Ishikawa (cell line): ENCODE data around the gene SFMBT1.
A peak's percentile ranks its signal among the peaks of the same experiment; 100 is the strongest.

Source experiments
- CEBPB ChIP-seq: IDR thresholded peaks from 2 replicates; pipeline ENCODE4 v1.6.1; 2012
- CREB1 ChIP-seq: IDR thresholded peaks from 2 replicates; pipeline ENCODE4 v1.6.1; 2012; ENCODE audit warnings: low read depth
- EGR1 ChIP-seq: IDR thresholded peaks from 2 replicates; pipeline ENCODE4 v1.6.1; 2012
- EP300 ChIP-seq: IDR thresholded peaks from 2 replicates; pipeline ENCODE4 v1.6.1; 2012; ENCODE audit warnings: borderline replicate concordance
- FOXM1 ChIP-seq: IDR thresholded peaks from 2 replicates; pipeline ENCODE4 v1.6.1; 2012; ENCODE audit warnings: low read depth, borderline replicate concordance
- NFIC ChIP-seq: IDR thresholded peaks from 2 replicates; pipeline ENCODE4 v1.6.1; 2012
- RAD21 ChIP-seq: IDR thresholded peaks from 2 replicates; pipeline ENCODE4 v1.6.1; 2012; ENCODE audit warnings: low read depth
- TAF1 ChIP-seq: IDR thresholded peaks from 2 replicates; pipeline ENCODE4 v1.6.1; 2012; ENCODE audit warnings: low read depth, mild to moderate bottlenecking
- TCF12 ChIP-seq: IDR thresholded peaks from 2 replicates; pipeline ENCODE4 v1.6.1; 2012; ENCODE audit warnings: low read depth
- TEAD4 ChIP-seq: IDR thresholded peaks from 2 replicates; pipeline ENCODE4 v1.6.1; 2012
- YY1 ChIP-seq: IDR thresholded peaks from 2 replicates; pipeline ENCODE4 v1.6.1; 2012; ENCODE audit warnings: low read depth
- ZBTB7A ChIP-seq: IDR thresholded peaks from 2 replicates; pipeline ENCODE4 v1.6.1; 2012; ENCODE audit warnings: low read depth
- TF ChIP-seq, protein P1 (sequence below): IDR thresholded peaks from 2 replicates; pipeline ENCODE4 v1.6.1; 2012
- TF ChIP-seq, protein P2 (sequence below): IDR thresholded peaks from 2 replicates; pipeline ENCODE4 v1.6.1; 2012
- TF ChIP-seq, protein P3 (sequence below): IDR thresholded peaks from 2 replicates; pipeline ENCODE4 v1.6.1; 2012; ENCODE audit warnings: low read depth, mild to moderate bottlenecking

SFMBT1 gene, protein sequence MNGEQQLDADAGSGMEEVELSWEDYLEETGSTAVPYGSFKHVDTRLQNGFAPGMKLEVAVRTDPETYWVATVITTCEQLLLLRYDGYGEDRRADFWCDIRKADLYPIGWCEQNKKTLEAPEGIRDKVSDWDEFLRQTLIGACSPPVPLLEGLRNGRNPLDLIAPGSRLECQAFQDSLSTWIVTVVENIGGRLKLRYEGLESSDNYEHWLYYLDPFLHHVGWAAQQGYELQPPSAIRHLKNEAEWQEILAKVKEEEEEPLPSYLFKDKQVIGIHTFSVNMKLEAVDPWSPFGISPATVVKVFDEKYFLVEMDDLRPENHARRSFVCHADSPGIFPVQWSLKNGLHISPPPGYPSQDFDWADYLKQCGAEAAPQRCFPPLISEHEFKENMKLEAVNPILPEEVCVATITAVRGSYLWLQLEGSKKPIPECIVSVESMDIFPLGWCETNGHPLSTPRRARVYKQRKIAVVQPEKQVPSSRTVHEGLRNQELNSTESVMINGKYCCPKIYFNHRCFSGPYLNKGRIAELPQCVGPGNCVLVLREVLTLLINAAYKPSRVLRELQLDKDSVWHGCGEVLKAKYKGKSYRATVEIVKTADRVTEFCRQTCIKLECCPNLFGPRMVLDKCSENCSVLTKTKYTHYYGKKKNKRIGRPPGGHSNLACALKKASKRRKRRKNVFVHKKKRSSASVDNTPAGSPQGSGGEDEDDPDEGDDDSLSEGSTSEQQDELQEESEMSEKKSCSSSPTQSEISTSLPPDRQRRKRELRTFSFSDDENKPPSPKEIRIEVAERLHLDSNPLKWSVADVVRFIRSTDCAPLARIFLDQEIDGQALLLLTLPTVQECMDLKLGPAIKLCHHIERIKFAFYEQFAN

DNA sequence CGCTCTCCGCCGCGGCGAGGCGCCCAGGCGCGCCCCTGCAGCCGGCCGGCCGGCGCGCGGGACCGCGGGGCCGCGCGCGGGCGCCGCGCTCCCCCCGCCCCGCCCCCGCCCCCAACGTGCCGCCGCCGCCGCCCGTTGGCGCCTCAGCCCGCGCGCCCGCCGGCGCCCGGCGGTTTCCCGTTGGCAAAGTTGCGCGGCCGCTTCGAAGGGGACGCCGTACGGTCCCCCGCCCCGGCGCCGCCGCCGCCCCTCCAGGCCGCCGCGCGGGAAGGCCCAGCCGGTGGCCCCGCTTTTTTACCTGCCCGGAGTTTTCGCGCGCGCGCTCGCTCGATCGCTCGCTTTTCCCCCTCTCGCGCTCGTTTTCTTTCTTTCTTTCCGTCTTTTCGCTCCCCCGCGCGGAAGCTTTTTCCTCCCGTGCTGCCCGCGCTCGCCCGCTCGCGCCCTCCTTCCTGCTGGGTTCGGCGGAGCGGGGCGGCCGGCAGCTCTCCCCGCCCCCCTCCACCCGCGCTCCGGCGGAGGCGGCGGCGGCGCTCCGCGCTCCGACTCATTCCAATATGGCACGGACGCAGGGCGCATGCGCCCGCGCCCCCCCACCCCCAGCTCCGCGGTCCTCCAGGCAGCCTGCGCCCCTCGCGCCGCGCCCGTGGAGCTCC, at the start of gene SFMBT1:
Gene SFMBT1 (minus strand): TSS at position 556 of the 653 bp plus-strand sequence. CDS start 76,945 bp downstream, outside the sequence.
- no peak for TF ChIP-seq ZBTB7A
- TF ChIP-seq TAF1 = peak; percentile 62; the same call in 1 of the 2 replicates
- peak; percentile 65; the same call in 1 of the 2 replicates for TF ChIP-seq YY1
- TF ChIP-seq EGR1 = peak; percentile 69

DNA sequence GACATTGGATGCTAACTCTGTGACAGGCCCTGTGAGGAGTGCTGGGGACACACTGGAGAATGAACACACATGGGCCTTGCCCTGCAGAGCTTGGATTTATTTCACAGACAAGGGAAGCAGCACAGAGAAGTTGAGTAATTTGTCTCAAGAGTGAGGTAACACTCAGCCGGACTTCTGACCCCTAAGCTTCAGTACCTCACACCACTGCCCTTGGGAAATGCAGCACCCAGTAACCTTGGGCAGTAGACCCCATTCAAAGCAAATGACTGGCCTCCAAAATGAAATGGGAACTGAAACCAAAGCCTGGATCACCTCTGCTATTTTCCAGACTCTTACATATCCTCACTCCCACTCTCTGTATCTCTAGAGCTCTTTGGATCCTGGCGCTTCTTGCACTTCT, 47.1 kb upstream of the SFMBT1 start:
- no peak for TF ChIP-seq CREB1
- TF ChIP-seq, protein P1, sequence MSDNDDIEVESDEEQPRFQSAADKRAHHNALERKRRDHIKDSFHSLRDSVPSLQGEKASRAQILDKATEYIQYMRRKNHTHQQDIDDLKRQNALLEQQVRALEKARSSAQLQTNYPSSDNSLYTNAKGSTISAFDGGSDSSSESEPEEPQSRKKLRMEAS = no peak
- TF ChIP-seq NFIC = no peak
- TF ChIP-seq RAD21 = no peak
- TF ChIP-seq CEBPB = no peak
- no peak for TF ChIP-seq EGR1
- TF ChIP-seq, protein P2, sequence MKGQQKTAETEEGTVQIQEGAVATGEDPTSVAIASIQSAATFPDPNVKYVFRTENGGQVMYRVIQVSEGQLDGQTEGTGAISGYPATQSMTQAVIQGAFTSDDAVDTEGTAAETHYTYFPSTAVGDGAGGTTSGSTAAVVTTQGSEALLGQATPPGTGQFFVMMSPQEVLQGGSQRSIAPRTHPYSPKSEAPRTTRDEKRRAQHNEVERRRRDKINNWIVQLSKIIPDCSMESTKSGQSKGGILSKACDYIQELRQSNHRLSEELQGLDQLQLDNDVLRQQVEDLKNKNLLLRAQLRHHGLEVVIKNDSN = no peak
- no peak for TF ChIP-seq FOXM1
- no peak for TF ChIP-seq TCF12
- no peak for TF ChIP-seq YY1
- TF ChIP-seq EP300 = no peak
- no peak for TF ChIP-seq TAF1
- no peak for TF ChIP-seq TEAD4
- TF ChIP-seq, protein P3, sequence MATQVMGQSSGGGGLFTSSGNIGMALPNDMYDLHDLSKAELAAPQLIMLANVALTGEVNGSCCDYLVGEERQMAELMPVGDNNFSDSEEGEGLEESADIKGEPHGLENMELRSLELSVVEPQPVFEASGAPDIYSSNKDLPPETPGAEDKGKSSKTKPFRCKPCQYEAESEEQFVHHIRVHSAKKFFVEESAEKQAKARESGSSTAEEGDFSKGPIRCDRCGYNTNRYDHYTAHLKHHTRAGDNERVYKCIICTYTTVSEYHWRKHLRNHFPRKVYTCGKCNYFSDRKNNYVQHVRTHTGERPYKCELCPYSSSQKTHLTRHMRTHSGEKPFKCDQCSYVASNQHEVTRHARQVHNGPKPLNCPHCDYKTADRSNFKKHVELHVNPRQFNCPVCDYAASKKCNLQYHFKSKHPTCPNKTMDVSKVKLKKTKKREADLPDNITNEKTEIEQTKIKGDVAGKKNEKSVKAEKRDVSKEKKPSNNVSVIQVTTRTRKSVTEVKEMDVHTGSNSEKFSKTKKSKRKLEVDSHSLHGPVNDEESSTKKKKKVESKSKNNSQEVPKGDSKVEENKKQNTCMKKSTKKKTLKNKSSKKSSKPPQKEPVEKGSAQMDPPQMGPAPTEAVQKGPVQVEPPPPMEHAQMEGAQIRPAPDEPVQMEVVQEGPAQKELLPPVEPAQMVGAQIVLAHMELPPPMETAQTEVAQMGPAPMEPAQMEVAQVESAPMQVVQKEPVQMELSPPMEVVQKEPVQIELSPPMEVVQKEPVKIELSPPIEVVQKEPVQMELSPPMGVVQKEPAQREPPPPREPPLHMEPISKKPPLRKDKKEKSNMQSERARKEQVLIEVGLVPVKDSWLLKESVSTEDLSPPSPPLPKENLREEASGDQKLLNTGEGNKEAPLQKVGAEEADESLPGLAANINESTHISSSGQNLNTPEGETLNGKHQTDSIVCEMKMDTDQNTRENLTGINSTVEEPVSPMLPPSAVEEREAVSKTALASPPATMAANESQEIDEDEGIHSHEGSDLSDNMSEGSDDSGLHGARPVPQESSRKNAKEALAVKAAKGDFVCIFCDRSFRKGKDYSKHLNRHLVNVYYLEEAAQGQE = no peak
- TF ChIP-seq ZBTB7A = no peak

DNA sequence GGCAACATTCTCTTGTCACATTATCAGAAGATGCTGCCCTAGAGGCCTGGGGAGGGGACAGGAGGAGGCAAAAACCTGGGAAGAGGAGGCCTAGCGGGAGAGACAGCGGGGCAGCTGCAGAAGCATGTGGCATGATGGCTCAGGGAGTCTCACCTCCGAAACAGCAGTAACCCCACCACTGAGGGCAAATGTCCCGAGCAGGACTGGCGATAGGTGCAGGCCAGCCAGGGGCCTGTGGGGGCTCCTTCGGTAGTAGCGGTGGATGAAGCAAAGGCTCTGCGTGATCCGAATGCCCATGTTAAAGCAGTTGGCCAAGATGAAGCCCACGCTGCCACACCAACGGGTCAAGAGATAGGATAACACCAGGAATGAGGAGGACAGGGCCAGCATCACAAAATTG, 46.3 kb upstream of the SFMBT1 start:
- TF ChIP-seq EP300 (no peak), RAD21 (no peak), CREB1 (no peak), TAF1 (no peak), NFIC (no peak), FOXM1 (no peak)

DNA sequence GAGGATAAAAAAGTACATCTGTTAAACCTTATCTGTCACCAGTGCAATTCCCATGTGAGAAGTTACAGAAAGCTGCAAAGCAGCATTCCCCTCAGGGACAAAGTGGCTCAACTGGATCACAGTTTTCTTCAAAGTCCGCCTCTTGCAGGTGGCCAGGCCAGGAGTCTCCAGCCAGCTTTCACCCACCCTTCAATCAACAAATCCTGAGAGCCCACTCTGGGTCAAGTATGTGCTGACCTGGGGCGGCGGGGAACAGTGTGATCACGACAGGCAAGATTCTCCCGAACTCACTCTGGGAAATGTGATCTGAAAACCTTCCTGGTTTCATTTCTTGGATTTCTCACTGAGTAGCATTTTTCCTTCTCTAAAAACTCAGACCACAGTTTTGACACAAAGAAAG, 45.1 kb upstream of the SFMBT1 start:
- TF ChIP-seq NFIC = no peak

DNA sequence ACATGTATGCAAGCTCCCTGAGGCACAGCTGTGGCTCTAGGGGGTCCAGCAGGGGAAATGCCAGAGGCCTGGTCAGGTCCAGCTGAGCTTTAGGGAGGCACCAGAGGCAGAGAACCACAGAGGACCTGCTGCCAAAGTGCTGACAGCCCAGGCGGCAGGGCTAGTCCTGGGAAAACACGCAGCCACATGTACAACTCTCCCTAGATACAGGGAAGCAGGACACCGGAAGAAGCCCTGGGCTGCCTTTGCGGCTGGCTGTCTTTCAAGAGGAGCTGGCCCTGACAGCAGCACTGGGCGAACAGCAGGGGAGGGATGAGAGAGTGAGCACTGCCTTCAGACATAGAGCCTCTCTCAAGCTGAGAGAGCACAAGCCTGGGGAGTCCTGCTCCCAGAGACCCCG, 43.6 kb upstream of the SFMBT1 start:
- TF ChIP-seq YY1 = no peak
- no peak for TF ChIP-seq CREB1
- no peak for TF ChIP-seq EP300
- TF ChIP-seq CEBPB = no peak
- TF ChIP-seq, protein P3 = no peak
- TF ChIP-seq, protein P1 = no peak

DNA sequence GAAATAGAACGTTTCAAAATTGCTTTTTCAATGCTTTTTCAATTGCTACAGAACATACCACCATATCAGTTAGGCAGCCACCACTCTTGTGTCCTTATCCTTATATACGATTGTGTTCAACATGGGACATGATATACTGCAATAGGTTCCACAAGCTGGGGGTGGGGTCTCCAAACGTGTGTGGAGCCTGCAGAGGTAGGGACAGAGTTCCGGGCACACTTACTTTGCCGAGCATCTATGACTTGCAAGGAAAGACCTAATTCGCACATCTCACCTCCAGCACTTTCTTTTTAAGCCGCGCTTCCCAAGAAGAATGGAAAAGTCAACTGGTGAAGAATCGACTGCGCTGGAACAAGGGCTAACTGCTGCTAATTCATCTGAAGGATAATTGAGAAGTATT, 39.6 kb upstream of the SFMBT1 start:
- TF ChIP-seq NFIC (no peak), TCF12 (no peak), EGR1 (no peak), ZBTB7A (no peak), EP300 (no peak), YY1 (no peak), RAD21 (no peak), FOXM1 (no peak), TEAD4 (no peak), CEBPB (no peak), CREB1 (no peak), TAF1 (no peak)
- TF ChIP-seq, protein P1 = no peak
- TF ChIP-seq, protein P3 = no peak
- TF ChIP-seq, protein P2 = no peak
